ENCODE measurements around the gene MITD1. TPM values are rescaled to one million over a fixed set of nuclear protein-coding genes. Genes with fewer than 3 reads are reported as not detected.

The MITD1 gene
- total and polyA plus RNA-seq, 2 donors from 2014 or later, result 29.1 to 38.0 TPM

DNA sequence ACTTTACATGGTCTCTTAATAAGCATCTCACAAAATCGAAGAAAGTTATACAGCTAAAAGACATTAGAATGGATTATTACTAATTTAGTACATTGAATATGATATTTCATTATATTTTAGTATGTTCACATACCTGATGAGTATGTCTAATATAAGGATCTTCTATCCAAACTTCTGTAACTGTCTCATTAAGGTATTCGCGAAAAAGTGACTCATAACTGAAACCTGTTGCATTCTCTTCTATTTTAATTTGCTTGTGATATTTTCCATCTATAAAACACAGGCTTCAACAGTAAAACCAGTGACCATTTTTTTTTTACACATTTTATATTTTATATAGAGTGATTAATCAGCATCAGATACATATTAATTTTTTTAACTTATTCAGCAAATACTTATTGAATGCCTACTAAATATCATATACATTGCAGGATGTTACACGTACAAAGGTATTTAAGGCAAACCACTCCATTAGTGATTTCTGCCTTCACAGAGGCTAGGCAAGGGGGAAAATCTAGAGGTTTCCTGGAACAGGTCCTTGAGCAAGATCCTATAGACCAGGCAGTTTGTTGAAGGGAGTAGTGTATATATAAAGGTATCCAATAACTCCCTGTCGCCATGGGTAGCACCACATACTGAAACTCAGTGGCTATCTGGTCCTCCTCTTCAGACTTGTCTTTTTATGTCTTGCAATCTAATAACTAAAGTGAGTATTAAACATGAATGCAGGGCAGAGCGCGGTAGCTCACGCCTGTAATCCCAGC, 9.3 kb downstream of the MITD1 start:
- Histone ChIP-seq H3K4me3 (ENCODE audit: low read length in 3 of 3) (no peak overlapping the region), H3K9me3 (ENCODE audit: control insufficient read depth in 2 of 3, insufficient read depth in 1 of 3, low read length in 3 of 3) (no peaks in the 10 kb centered on the region), H3K27me3 (ENCODE audit: control insufficient read depth, insufficient read depth, low read length) (no peaks in the 10 kb centered on the region), H3K27ac (ENCODE audit: low read depth in 2 of 2, low read length in 2 of 2) (no peak overlapping the region), H3K4me1 (ENCODE audit: control insufficient read depth in 2 of 3, insufficient read depth in 2 of 3, low read depth in 1 of 3, low read length in 3 of 3) (no peaks in the 10 kb centered on the region), H3K9ac (ENCODE audit: low read length in 3 of 3) (no peak overlapping the region), H3K36me3 (ENCODE audit: control insufficient read depth in 2 of 3, insufficient read depth in 3 of 3, low read length in 3 of 3) (peaks cover 0 to 18% (median 10%) of the 10 kb centered on the region in 3 donors)
- intact Hi-C loops (cut with DNase I), result no loop called here
- TF ChIP-seq, protein P1, sequence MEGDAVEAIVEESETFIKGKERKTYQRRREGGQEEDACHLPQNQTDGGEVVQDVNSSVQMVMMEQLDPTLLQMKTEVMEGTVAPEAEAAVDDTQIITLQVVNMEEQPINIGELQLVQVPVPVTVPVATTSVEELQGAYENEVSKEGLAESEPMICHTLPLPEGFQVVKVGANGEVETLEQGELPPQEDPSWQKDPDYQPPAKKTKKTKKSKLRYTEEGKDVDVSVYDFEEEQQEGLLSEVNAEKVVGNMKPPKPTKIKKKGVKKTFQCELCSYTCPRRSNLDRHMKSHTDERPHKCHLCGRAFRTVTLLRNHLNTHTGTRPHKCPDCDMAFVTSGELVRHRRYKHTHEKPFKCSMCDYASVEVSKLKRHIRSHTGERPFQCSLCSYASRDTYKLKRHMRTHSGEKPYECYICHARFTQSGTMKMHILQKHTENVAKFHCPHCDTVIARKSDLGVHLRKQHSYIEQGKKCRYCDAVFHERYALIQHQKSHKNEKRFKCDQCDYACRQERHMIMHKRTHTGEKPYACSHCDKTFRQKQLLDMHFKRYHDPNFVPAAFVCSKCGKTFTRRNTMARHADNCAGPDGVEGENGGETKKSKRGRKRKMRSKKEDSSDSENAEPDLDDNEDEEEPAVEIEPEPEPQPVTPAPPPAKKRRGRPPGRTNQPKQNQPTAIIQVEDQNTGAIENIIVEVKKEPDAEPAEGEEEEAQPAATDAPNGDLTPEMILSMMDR (IDR thresholded peaks at IDR 0.05; ENCODE audit: borderline replicate concordance, extremely low read depth, insufficient read depth), result no peak
- DNase-seq (no peak), FAIRE-seq (no peak)

DNA sequence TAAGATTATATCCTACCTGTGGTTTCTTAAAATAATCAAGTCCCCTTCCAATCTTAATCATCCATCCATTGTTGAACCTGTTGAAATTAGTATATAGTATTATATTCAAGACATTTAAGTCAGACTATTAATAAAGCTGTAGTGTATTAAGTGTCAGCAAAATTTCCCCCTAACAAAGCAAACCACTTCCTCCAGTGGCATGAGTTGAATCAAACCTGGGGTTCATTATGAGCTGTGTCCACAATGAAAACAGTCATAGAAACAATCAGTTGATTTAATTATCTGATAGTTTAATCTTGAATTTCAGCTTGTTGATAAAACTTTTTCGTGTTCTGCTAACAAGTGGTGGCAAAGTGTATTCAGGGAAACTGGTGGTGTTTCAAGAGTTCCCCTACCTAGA, 11.3 kb downstream of the MITD1 start:
- no peaks in the 10 kb centered on the region for H3K27me3 ChIP-seq (ENCODE audit: control insufficient read depth, insufficient read depth, low read length)
- H3K36me3 ChIP-seq (ENCODE audit: control insufficient read depth in 2 of 3, insufficient read depth in 3 of 3, low read length in 3 of 3), result peaks cover 0 to 18% (median 13%) of the 10 kb centered on the region in 3 donors
- TF ChIP-seq, protein P1 (IDR thresholded peaks at IDR 0.05; ENCODE audit: borderline replicate concordance, extremely low read depth, insufficient read depth), result no peak
- H3K4me3 ChIP-seq (ENCODE audit: low read length in 3 of 3), result no peak overlapping the region
- H3K27ac ChIP-seq (ENCODE audit: low read depth in 2 of 2, low read length in 2 of 2), result no peak overlapping the region
- H3K9ac ChIP-seq (ENCODE audit: low read length in 3 of 3), result no peak overlapping the region
- intact Hi-C loops (cut with DNase I), result no loop called here
- H3K9me3 ChIP-seq (ENCODE audit: control insufficient read depth in 2 of 3, insufficient read depth in 1 of 3, low read length in 3 of 3), result no peaks in the 10 kb centered on the region
- DNase-seq (no peak), FAIRE-seq (no peak)
- no peaks in the 10 kb centered on the region for H3K4me1 ChIP-seq (ENCODE audit: control insufficient read depth in 2 of 3, insufficient read depth in 2 of 3, low read depth in 1 of 3, low read length in 3 of 3)

DNA sequence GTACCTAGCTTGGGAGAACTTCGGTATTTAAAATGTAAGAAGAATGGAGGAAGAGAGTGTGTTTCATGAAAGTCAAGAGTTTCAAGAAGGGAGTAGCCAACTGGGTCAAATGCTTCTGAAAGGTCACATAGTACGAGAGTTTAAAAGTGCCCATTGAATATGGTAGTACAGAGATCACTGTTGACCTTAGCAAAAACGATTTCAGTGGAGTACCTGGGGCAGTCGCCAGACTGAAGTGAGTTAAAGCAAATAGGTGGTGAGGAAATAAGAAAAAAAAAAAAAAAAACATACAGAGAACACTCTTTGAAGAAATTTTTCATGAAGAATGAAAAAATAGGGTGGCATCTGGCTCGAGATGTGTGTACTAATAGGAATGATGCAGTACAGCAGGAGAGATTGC, 14.6 kb downstream of the MITD1 start:
- DNase-seq (no peak), FAIRE-seq (no peak)
- Histone ChIP-seq H3K9me3 (ENCODE audit: control insufficient read depth in 2 of 3, insufficient read depth in 1 of 3, low read length in 3 of 3) (no peaks in the 10 kb centered on the region), H3K27me3 (ENCODE audit: control insufficient read depth, insufficient read depth, low read length) (no peaks in the 10 kb centered on the region), H3K36me3 (ENCODE audit: control insufficient read depth in 2 of 3, insufficient read depth in 3 of 3, low read length in 3 of 3) (peaks cover 0 to 14% (median 13%) of the 10 kb centered on the region in 3 donors), H3K4me1 (ENCODE audit: control insufficient read depth in 2 of 3, insufficient read depth in 2 of 3, low read depth in 1 of 3, low read length in 3 of 3) (no peaks in the 10 kb centered on the region), H3K9ac (ENCODE audit: low read length in 3 of 3) (no peak overlapping the region), H3K4me3 (ENCODE audit: low read length in 3 of 3) (no peak overlapping the region), H3K27ac (ENCODE audit: low read depth in 2 of 2, low read length in 2 of 2) (no peak overlapping the region)
- intact Hi-C loops (cut with DNase I), result no loop called here
- TF ChIP-seq, protein P1 (IDR thresholded peaks at IDR 0.05; ENCODE audit: borderline replicate concordance, extremely low read depth, insufficient read depth), result no peak

Data from kidney (tissue), 14 donors.